Activated CD8-positive, alpha-beta memory T cell treated with anti-CD3 and anti-CD28 coated beads for 24 hours (primary cell): ENCODE data around the gene EXOC7.

Source experiments
- DNase-seq: peaks from one replicate; pipeline ENCODE4 v3.0.0-alpha.2; 2020

EXOC7 gene

GRCh38 chr17:76138234-76138895 lies 34.8 kb upstream of the EXOC7 start:
- no peak for DNase-seq

- no peak for DNase-seq
Observed at GRCh38 chr17:76137351-76138233, 34.0 kb upstream of the EXOC7 start.

DNA sequence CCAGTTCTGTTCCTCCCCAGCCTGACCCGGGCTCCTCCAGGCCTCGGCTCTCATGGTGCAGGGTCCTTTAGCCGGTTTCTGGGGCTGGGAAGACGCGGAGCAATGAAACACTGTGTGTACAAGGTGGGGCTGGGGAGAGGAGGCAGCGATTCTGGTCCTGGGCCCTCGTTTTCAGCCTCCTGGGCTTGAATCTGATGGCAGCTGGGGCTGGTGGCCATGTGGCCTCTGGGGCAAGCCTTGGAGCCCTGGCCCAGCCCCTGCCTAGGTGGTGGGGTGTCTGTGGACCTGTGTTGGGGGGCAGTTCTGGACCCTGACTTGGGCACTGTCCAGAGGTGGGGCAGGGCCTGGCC lies 33.4 kb upstream of the EXOC7 start:
- DNase-seq: no peak

DNA sequence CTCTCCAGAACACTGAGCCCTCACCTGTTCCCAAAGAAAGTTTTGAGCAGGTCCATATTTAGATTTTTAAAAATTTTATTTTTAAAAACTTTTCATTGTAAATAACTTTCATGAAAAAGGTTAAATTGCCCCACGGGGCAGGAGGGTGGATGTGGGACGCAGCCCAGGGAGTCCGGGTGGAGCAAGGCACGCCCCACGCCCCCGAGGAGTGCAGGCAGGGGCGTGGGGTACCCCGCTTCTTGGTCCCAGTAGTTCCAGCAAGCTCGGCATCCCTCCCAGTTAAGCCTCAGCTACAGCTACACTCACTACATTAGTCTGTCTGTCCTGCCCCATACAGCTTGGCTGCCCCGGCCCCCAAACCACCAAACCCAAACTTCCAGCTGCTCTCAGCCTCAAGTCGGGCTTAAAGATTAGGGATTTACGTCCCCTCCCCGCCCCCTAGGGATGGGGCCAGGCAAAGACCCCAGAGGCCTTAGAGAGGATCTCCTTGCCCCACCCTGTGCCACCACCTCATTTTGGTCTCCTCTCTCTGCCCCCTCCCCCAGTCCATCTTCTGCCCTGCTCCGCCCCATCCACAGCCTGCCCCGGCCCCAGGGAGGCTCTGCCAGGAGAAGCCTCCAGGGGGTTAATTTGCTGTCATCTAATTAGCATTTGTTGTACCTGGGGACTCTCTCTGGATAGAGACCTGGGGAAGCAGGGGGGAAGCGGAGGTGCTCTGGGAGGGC lies 32.9 kb upstream of the EXOC7 start:
- DNase-seq: no peak

- no peak for DNase-seq
Observed at GRCh38 chr17:76135810-76136188, 32.2 kb upstream of the EXOC7 start.

DNA sequence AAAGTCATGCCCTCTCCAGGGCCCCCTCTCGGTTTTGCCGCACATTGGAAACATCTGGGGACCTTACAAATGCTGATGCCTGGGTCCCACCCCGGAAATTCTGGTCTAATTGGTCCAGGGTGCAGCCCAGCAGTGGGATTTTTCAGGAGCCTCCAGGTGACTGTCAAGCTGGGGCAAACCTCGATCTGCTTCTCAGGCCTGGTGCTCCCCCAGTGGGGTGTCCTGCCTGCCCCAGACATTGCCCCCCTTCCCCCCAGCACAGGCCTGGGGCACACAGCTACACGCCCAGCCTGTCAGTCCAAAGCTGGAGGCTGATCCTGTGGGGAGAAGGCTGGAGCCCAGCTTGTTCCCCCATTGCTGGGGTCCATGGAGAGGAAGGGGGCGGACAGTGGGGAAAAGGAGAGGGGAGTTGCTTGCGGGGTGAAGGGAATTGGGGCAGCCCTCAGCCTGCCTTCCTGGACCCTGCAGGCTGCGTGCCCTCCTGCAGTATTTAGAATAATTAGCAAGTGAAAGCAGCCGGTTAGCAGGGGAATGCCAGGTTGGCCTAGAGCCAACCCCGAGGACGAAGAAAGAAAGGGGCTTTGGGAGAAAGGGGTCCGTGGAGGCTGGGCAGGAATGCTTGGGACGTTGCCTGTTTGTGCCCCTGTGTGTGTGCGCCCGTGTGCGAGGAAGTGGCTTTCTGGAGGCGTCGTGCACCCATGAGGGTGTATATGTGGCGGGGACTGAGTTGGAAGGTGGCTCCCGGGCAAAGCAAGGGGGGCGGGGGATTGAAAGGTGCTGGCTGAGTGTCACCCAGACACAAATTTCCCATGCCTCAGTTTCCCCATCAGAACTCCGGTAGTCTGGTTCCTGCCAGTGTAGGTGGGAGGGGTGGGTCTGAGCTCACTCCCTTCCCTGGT lies 31.6 kb upstream of the EXOC7 start:
- DNase-seq: no peak

GRCh38 chr17:76132574-76133338 lies 29.2 kb upstream of the EXOC7 start:
- no peak for DNase-seq

- no peak for DNase-seq
Observed at GRCh38 chr17:76131692-76132573, 28.3 kb upstream of the EXOC7 start.

DNA sequence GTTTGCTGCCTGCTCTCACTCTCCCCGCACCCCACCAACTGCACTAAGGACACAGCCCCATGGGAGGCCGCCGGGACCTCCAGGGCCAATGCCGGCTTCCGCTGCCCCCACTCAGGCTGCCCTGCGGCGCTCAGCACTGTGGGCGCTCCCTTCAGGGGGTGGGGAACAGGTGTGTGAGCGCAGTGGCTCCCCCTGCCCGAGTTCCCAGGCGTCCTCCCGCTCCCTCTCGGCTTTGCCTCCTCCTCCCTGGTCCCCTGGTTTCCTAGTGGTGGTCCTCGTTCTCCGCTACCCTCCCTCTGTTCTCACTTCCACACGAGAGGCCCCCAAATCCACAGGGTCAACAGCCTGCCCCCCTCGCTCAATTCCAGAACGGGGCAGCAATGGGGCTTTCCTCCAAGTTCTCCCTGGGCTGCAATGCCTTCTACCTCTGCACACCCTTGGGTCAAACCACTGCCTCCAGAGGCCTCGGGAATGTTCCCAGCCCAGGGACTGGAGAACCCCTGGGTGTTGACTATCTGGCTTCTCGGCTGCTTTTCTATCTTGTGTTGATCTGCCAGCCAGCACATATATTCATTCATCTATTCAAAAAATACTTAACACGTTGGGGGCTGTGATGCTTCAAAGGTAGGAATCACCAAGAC lies 27.6 kb upstream of the EXOC7 start:
- DNase-seq: no peak

- no peak for DNase-seq
Observed at GRCh38 chr17:76130473-76130872, 26.9 kb upstream of the EXOC7 start.

DNA sequence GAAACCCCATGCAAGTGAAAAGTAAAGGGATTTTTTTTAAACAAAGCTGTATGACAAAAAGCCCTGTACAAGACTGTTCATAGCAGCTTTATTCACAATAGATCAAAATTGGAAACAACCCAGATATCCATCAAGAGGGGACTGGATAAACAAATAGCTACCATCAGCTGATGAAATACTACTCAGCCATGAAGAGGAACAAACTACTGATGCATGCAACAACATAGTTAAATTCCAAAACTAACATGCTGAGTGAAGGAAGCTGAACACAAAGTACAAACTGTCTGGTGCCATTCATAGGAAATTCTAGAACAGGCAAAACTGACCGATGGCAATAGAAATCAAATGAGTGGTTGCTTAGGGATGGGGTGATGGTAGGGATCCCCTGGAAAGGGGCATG lies 22.3 kb upstream of the EXOC7 start:
- no peak for DNase-seq

DNA sequence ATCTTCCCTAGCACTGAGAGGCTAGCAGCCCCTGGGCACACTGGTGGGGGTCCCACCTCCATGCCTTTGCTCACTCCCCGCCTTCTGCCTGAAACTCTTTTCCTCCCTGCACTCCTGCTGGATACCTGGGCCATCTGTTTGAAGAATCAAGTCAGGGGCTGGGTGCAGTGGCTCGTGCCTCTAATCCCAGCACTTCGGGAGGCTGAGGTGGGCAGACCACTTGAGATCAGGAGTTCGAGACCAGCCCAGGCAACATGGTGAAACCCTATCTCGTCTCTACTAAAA lies 21.7 kb upstream of the EXOC7 start:
- DNase-seq: no peak

GRCh38 chr17:76124582-76125390 lies 21.2 kb upstream of the EXOC7 start:
- DNase-seq: no peak

GRCh38 chr17:76123749-76124581 lies 20.4 kb upstream of the EXOC7 start:
- no peak for DNase-seq

- no peak for DNase-seq
Observed at GRCh38 chr17:76123191-76123499, 19.6 kb upstream of the EXOC7 start.

GRCh38 chr17:76122431-76123190 lies 19.0 kb upstream of the EXOC7 start:
- no peak for DNase-seq

DNA sequence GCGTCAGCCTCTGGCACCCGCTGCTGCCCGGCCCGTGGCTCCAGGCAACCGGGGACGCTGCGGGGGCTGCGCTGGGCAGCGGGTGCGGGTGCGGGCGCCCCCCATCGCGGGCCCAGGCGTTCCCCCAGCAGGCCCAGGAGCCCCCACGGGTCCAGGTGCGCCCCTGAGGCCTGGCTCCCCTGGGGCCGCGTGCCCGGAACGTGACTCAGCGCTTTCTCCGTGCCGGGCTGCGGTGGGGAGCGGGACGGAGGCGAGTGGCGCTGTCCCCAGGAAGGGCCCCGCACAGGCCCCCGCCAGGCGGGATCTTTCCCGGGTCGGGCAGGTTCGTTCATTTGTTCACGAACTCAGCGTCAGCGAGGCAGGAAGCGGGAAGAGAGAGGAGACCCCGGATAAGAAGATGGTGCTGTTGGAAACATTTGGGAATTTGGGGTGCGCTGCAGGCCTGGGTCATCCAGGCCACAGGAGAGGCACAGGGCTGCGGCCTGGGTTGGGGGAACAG lies 18.4 kb upstream of the EXOC7 start:
- DNase-seq: no peak

DNA sequence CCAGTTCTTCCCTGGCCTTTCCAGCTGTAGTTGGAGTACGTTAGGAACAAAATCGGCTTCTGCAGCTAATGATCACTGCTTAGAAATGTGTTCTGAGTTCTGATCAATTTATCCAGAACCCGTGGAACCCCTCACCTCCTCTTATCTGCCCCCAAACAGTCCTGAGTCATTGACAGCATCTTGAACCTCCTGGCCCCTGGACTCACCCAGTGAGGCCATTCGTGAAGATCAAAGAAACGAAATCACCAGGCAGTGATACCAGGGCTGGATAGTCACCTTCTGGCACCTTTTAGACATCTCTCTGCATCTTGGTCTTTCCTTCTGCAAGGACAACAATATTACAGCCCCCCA lies 17.0 kb upstream of the EXOC7 start:
- no peak for DNase-seq
